Left lung (tissue), 10 donors: ENCODE data around the gene NR3C2. TPM values are rescaled to one million over a fixed set of nuclear protein-coding genes. Genes with fewer than 3 reads are reported as not detected.
A peak's percentile ranks its signal among the peaks of the same experiment; 100 is the strongest.

Experiments used
- ATAC-seq: fragments of 200-7000 bp; cut with Tn5 transposase; one replicate; pipeline ENCODE4 v1.9.1; 2020; ENCODE audit warnings: moderate library complexity
- DNase-seq, 4 donors: peaks; one replicate each; pipeline ENCODE4 v3.0.0-alpha.2; 2013 to 2020
- H3K27ac ChIP-seq, 2 donors: fragments of 200-600 bp; sonication (generic) in 1 of 2; one replicate each; pipeline versions ENCODE4 v1.5.0 to v1.8.0; 2020 to 2021
- H3K27me3 ChIP-seq, 2 donors: fragments of 200-600 bp; sonication (generic) in 1 of 2; one replicate each; pipeline versions ENCODE4 v1.5.0 to v1.8.0; 2020 to 2021
- H3K36me3 ChIP-seq, 2 donors: fragments of 200-600 bp; sonication (generic) in 1 of 2; one replicate each; pipeline versions ENCODE4 v1.5.0 to v1.8.0; 2020 to 2021
- H3K4me1 ChIP-seq, 2 donors: fragments of 200-600 bp; one replicate each; pipeline ENCODE4 v1.8.0; 2021
- H3K4me3 ChIP-seq, 2 donors: fragments of 200-600 bp; sonication (generic) in 1 of 2; one replicate each; pipeline versions ENCODE4 v1.5.0 to v1.8.0; 2020 to 2021; ENCODE audit warnings: mild to moderate bottlenecking in 1 of 2
- H3K9me3 ChIP-seq, 2 donors: fragments of 200-600 bp; sonication (generic) in 1 of 2; one replicate each; pipeline versions ENCODE4 v1.5.0 to v1.8.0; 2020 to 2021
- intact Hi-C, 2 donors: fragments of 100-400 bp; cut with DNase I; formaldehyde crosslinking; loops; one replicate each; pipeline versions ENCODE4 v1.11.2 to v1.14.2; 2022
- polyA plus RNA-seq, 6 donors: library from polyadenylated mRNA; unstranded; fragments of 120-200 nt; gene quantifications; one replicate each; pipeline ENCODE4 v1.2.1, GENCODE V29; 2013; ENCODE audit not compliant: insufficient read length in 6 of 6
- total RNA-seq, 2 donors: library from RNA; stranded (reverse); fragmentation: NEBNext Ultra II Directional; extraction: Animal tissue kit (Norgen Biotek cat#: 25700); gene quantifications; one replicate each; pipeline ENCODE4 v1.2.1, GENCODE V29; 2021
- TF ChIP-seq, protein P1 (sequence below), 2 donors: fragments of 200-600 bp; sonication (generic) in 1 of 2; IDR thresholded peaks; one replicate each; pipeline versions ENCODE4 v1.5.0 to v1.8.0; 2021; ENCODE audit warnings: antibody characterized with exemption in 2 of 2
- donor health status: DM: no; HTN: yes; CAD: no.
- donor health status: DM: no; HTN: no; CAD: no.

Gene NR3C2
- total and polyA plus RNA-seq, 8 donors: 13.1 to 25.0 (median 17.0) TPM

DNA sequence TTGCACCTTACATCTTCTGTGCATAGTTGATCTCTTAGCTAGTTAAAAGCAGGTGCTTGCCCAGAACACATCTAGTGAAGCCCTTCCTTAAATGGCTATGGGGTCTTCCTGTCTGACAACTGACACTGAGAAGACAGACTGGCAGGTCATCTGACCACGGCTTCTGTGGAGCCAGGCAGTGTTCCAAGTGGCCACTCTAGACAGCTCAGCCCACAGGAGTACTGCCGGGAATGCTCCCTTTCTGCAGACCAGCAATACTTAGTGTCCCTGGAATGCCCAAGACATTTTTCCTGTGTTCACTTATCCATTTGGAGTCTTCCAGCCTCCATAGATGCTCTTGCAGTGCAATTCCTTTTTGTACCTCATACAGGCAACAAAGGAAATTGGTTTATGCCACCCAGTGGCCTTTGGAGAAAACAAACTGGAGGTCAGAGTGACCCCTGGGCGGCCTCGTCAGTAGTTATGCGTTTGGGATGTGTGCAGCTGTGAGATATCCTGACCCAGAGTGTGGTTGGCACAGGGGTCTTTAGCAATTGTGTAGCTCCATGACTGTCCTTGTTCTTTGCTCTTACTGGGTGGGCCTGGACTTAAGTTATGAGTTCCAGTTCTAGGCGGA lies 374.8 kb downstream of the NR3C2 start:
- H3K9me3 ChIP-seq: no peaks in the 10 kb centered on the region
- H3K27me3 ChIP-seq: no peaks in the 10 kb centered on the region
- TF ChIP-seq, protein P1, sequence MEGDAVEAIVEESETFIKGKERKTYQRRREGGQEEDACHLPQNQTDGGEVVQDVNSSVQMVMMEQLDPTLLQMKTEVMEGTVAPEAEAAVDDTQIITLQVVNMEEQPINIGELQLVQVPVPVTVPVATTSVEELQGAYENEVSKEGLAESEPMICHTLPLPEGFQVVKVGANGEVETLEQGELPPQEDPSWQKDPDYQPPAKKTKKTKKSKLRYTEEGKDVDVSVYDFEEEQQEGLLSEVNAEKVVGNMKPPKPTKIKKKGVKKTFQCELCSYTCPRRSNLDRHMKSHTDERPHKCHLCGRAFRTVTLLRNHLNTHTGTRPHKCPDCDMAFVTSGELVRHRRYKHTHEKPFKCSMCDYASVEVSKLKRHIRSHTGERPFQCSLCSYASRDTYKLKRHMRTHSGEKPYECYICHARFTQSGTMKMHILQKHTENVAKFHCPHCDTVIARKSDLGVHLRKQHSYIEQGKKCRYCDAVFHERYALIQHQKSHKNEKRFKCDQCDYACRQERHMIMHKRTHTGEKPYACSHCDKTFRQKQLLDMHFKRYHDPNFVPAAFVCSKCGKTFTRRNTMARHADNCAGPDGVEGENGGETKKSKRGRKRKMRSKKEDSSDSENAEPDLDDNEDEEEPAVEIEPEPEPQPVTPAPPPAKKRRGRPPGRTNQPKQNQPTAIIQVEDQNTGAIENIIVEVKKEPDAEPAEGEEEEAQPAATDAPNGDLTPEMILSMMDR (IDR thresholded peaks at IDR 0.05): no peak
- peak in 1 of 4 donors; percentile 57 for DNase-seq
- intact Hi-C loops: no loop called here
- H3K4me1 ChIP-seq: no peaks in the 10 kb centered on the region
- no peak overlapping the region for H3K4me3 ChIP-seq
- peak; percentile 81 for ATAC-seq
- H3K27ac ChIP-seq: no peak overlapping the region
- peaks cover 0 to 25% of the 10 kb centered on the region in 2 donors for H3K36me3 ChIP-seq

DNA sequence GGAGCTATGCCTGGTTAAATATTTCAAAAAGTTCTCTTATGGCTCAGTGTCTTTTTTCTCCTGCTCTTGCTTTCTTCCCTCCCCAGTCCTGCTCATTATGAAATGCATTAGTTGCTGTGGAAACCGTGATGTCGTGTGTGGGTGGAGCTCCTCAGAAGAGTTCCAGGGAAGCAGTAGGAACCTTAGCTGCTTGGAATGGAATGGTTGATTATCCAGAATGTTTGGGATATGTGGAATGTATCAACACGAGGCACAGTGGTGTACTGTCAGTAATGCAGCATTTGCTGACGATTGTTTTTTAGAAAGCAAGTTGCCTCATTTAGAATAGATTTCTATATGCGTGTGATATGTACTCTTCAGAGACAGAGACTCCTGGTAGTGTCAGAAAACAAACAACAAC lies 377.1 kb downstream of the NR3C2 start:
- no peaks in the 10 kb centered on the region for H3K4me1 ChIP-seq
- H3K27ac ChIP-seq: no peak overlapping the region
- H3K36me3 ChIP-seq: peaks cover 0 to 17% of the 10 kb centered on the region in 2 donors
- peak in 1 of 4 donors; percentile 33 for DNase-seq
- H3K27me3 ChIP-seq: no peaks in the 10 kb centered on the region
- TF ChIP-seq, protein P1 (IDR thresholded peaks at IDR 0.05): no peak
- H3K9me3 ChIP-seq: no peaks in the 10 kb centered on the region
- peak; percentile 11 for ATAC-seq
- no peak overlapping the region for H3K4me3 ChIP-seq
- intact Hi-C loops: no loop called here

DNA sequence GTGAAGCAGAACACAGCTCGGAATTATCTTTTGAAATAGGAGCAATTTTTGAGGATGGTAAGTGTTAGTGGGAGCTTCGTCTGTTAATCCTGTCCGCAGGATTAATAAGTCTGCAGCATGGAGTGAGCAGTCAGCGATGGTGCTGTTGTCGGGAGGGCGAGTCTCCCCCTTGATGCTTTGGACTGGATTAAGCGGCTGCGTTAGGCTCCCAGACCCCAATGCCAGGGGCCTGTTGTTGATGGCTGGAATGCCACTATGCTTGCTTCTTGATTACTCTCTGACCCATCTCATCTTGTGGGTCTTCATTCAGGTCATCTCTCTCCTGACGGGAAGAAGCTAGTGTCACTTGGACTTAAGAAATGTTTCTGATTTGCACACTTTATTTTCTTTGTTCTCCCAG lies 377.8 kb downstream of the NR3C2 start:
- H3K36me3 ChIP-seq: peaks cover 0 to 17% of the 10 kb centered on the region in 2 donors
- TF ChIP-seq, protein P1 (IDR thresholded peaks at IDR 0.05): no peak
- no peak overlapping the region for H3K27ac ChIP-seq
- intact Hi-C loops: no loop called here
- no peak for DNase-seq
- no peaks in the 10 kb centered on the region for H3K27me3 ChIP-seq
- H3K4me3 ChIP-seq: no peak overlapping the region
- H3K4me1 ChIP-seq: no peaks in the 10 kb centered on the region
- H3K9me3 ChIP-seq: no peaks in the 10 kb centered on the region
- ATAC-seq: no peak

DNA sequence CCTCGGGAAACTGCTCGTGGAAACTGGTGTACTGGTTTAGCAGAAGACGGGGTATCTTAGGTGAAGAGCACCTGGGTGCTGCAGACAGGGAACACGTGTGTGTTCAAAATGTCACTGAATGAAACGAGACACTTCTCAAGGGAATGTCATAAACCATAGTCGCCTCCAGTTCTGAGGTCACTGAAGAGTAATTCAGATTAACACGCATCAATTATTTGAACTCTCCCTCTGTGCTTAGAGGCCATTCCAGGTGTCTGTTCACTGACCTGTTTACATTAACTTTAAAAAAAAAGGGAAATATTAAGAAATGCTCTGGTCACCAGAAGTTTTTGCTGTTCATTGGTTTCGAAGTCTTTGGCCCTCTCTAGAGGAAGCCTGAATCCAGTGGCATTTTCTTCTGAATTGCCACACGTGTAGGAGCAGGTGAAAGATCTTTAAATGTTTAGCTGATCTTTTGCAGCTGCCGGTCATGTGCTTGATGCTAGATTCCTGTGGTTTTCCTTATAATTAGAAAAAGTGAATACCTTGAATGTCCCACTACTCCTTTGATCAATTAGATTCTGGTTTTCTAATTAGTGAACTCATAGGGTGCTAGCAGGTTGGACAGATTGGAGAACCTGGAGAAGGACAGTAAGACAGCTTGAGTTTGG lies 379.8 kb downstream of the NR3C2 start:
- intact Hi-C loops: no loop called here
- ATAC-seq (no peak), DNase-seq (no peak)
- peaks cover 0 to 17% of the 10 kb centered on the region in 2 donors for H3K36me3 ChIP-seq
- no peak overlapping the region for H3K27ac ChIP-seq
- H3K4me1 ChIP-seq: no peaks in the 10 kb centered on the region
- no peaks in the 10 kb centered on the region for H3K27me3 ChIP-seq
- no peak overlapping the region for H3K4me3 ChIP-seq
- TF ChIP-seq, protein P1 (IDR thresholded peaks at IDR 0.05): no peak
- no peaks in the 10 kb centered on the region for H3K9me3 ChIP-seq

DNA sequence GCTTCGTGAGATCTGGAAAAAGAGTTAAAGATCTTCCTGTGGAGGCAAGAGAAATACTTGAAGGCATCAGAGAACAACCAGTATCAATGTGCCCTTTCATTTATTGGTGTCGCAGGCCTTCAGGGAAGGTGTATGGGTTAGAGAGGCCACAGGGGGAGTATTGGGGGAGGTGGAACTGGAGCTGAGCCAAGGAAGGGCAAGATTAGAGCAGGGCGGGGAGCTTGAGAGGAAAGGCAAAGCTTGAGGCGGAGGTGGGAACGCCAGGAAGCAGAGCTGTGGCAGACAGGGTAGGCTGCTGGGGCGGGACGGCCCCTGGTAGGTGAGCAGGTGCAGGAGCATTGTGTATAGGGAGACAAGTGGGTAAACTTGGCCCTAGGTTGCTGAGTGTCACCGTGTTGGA lies 380.4 kb downstream of the NR3C2 start:
- ATAC-seq (no peak), DNase-seq (no peak)
- Histone ChIP-seq H3K4me1 (peaks cover 0 to 5% of the 10 kb centered on the region in 2 donors), H3K27me3 (no peaks in the 10 kb centered on the region), H3K9me3 (no peaks in the 10 kb centered on the region), H3K4me3 (no peak overlapping the region), H3K36me3 (peaks cover 0 to 17% of the 10 kb centered on the region in 2 donors), H3K27ac (no peak overlapping the region)
- intact Hi-C loops: no loop called here
- TF ChIP-seq, protein P1 (IDR thresholded peaks at IDR 0.05): no peak
